GM18520 (cell line): Measurements from ENCODE around the gene ELAPOR1.

ENCODE experiments used
- ATAC-seq: cut with Tn5 transposase; IDR thresholded peaks from one replicate; pipeline ENCODE4 v1.9.1; 2021; ENCODE audit not compliant: unreplicated experiment

The ELAPOR1 gene

DNA sequence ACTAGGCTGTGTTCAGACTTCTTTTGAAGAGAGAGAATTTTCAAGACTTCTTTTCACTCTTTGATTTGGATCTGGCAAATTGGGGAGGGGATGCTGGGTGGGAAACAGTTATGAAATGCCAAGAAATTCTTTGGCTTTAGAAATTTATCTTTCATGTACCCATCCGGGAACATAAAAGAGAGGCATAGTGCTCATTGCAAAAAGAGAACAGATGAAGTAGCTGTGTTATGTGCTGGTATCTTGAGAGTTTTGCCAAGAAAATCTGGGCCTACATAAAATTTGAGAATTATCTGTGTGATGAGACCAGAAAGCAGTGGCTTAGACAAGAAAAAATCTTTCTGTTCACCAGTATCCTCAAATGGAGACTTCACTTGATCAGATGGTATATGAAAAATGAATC, 19.0 kb upstream of the ELAPOR1 start:
- no peak for ATAC-seq

DNA sequence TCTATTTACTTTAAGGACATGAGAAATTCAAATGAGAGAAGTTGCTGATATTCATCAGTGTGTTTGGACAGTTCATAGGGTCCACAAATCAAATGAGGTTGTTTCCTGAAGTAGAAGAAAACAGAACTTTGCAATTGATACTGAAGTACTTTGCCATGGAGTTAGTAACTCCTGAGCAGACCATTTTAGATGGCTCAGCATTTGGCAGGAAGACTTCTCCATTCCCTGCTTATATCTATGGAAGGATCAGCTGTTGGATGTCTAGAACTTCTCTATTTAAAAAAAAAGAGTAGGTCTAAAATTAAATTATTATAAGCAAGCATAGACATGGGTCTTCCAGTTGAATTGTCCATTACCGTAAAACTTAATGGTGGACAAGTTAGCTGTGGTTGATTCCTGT, 18.3 kb upstream of the ELAPOR1 start:
- no peak for ATAC-seq

- ATAC-seq: no peak
Measured at GRCh38 chr1:109096120-109096519, 17.8 kb upstream of the ELAPOR1 start.

DNA sequence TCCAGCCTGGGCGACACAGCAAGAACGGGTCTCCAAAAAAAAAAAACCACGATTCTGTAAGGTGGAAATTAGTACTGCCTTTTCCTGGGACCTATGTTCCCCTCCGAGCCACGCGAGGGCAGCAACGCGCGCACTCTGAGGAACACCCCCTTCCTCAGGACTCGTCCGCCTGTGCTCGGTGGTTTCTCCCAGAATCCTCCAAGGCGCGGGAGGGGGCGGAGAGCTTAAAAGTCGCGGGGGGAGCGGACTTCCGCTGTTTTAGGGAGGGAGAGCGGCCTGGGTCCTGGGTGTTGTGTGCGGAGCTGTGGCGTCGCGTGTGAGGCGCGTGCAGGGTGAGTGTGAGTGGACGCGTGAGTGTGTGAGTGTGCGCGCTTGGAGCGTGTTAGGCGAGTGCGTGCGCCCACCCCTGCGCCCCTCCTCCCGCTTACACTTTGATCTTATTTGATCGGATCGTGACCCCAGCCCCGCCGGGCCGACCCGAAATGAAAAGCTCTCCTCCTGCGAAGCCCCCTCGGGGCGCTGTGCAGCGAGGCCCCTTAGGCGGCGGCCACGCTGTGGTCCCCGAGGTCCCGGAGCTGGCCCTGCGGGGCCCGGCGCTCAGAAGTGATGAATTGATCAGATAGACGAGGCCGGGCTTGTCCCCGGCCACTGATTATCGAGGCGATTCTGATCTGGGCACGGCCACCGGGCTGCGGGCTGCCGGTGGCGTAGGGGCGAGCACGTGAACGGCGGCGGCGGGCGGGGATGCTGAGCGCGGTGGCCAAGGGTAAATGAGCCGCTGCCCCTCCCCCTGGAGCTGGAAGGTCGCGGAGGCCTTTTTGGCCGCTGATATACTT, 13.8 kb upstream of the ELAPOR1 start:
- ATAC-seq: peak; percentile 78

GRCh38 chr1:109104364-109105151, 9.4 kb upstream of the ELAPOR1 start:
- no peak for ATAC-seq

DNA sequence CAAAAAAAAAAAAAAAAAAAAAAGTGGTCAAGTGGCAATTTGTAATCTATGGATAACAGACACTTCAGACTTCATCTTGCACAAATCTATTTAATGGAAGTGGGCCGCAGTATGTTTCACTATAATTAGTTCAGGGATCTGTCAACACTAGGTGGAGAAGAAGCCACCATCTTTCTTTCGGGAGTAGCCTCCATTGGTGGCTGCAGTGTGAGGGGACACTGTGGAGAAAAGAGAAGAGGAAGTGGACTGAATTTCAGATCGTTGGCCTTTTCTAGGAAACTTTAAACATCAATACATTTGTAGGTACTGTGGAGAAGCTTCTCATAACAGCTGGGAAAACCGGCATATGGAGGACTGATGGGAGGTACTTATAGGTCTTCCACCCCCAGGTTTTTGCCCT, 8.0 kb upstream of the ELAPOR1 start:
- no peak for ATAC-seq

- ATAC-seq: no peak
Measured at GRCh38 chr1:109107785-109108184, 6.1 kb upstream of the ELAPOR1 start.

DNA sequence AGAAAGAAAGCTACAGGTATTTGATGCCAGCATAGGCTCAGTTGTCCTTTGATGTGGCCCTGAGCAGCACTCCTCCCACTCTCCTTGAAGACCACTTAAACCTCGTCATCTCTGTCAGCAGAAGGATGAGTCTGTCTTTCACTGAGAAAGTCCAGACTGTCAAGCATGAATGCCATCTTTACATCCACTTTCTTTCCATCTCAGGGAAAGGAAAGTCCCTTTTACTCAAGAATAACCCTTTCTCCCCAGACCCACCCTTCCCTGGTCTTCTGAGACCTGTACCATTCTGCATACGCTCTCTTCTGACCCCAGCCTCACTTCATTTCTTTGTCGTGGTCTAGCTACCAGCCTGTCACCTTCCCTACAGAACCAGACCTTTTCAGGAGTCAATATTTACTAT, 4.0 kb upstream of the ELAPOR1 start:
- no peak for ATAC-seq

DNA sequence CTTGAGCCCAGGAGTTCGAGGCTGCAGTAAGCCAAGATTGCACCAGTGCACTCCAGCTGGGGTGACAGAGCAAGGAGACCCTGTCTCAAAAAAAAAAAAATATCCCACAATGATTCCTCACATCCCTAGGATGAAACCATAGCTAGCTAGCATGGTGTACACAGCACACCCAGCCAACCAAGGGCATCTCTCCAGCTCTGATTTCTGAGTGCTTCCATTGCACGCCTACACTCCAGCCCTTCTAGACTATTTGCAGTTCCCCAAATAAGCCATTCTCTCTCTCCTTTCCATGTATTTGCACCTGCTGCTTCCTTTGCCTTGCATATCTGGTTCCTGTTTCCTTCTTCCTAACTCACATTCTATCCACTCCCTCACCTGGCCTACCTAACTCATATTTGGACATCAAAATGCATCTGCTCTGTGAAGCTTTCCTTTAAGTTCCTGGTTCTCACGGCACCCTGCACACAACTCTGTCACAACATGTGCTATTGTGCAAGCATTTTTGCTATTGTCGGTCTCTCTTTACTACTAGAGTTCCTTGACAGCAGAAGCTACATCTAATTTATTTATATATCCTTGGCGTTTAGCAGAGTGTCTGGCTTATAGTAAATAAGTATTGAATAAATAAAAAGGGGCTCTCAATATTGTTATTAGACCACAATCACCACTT, 2.4 kb upstream of the ELAPOR1 start:
- ATAC-seq: no peak

DNA sequence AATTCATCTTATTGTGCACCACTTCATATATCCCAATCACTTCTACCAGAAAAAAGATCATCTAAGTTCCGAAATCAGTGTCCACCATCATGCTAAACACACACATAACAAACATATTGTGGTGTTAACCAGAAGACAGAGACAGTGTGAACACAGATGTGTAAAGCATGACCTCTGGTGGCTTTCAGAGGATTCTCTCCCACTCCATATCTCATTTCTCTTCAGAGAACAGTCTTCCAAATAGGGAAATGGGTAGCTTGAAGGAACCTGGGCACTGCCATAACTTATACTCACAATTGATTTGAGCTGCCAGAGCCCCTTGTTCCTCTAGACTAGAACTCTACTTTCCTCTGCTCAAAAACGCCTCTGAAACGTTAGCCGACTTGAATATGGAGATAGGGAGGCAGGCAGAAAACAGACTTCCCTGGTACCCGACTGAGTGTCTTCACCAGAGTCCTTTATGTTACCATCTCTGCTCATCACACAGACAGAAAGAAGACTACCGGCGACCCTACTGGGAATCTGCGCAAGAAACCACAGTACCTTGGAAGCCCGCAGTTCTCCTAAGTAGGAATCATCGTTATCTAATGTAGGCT, 1.8 kb upstream of the ELAPOR1 start:
- no peak for ATAC-seq

GRCh38 chr1:109112652-109113285, 1.1 kb upstream of the ELAPOR1 start:
- peak; percentile 50 for ATAC-seq

DNA sequence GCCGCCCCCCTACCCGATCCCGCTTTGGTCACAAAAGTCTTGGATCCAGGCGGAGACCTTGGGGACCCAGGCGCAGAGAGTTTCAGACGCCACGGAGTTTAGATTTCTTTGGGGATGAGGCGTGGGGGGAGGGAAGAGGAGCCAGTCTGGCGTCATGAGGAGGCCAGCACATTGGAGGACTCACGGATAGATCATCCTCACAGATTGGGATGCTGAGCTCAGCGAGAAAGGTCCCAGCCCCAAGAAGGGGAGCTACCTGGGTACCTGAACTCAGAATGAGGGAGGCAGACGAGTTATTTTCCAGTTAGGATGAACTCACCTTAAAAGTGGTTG, 393 bp downstream of the ELAPOR1 start:
- ATAC-seq: no peak

DNA sequence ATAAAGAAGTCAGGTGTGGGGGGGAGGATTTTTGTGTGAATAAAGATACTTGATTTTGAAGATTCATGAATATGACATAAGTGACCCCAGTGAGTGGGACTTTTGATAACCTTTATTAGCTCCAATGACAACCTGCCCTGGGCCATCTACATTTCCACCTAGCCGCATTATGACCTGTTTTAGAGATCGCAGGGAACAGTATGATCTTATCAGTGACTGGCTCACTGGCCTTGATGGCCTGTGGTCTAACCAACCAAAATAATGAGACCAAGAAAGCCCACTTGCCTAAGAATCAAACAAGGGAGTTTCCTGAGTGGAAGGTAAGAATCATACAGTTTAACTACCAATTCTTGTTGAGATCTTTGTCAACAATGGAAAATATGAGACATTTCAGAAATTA, 1.8 kb downstream of the ELAPOR1 start:
- ATAC-seq: no peak

- ATAC-seq: no peak
Measured at GRCh38 chr1:109116286-109116685, 2.4 kb downstream of the ELAPOR1 start.

DNA sequence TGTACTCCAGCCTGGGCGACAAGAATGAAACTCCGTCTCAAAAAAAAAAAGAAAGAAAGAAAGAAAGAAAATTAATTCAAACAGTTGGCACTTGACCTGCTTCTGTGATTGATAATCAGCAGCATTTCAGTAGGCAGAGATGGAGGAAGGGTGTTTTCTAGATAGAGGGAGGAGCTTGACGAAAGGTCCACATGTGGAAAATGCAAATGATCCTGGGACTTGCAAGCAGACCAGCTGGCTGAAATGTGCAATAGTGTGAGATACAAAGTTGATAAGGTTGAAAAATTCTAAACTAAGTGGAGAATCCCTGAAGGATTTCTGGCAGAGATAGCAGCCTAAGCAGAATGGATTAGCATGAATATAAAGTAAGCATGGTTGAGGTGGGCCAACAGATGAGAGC, 4.2 kb downstream of the ELAPOR1 start:
- ATAC-seq: no peak

- ATAC-seq: no peak
Measured at GRCh38 chr1:109120356-109120755, 6.4 kb downstream of the ELAPOR1 start.

DNA sequence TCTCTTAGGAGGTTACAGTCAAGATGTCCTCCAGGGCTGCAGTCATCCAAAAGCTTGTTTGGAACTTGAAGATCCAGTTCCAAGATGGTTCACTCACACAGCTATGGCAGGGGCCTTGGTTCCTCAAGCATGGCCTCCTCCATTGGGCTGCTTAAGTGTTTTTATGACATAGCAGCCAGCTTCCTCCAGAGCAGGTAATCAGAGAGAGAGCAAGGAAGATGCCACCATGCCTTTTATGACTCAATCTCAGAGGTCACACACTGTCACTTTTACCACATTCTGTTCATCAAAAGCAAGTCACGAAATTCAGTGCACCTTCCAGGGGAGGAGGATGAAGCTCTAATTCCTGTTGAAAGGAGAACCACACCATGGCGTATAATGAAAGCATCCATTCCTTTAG, 17.1 kb downstream of the ELAPOR1 start:
- ATAC-seq: no peak

DNA sequence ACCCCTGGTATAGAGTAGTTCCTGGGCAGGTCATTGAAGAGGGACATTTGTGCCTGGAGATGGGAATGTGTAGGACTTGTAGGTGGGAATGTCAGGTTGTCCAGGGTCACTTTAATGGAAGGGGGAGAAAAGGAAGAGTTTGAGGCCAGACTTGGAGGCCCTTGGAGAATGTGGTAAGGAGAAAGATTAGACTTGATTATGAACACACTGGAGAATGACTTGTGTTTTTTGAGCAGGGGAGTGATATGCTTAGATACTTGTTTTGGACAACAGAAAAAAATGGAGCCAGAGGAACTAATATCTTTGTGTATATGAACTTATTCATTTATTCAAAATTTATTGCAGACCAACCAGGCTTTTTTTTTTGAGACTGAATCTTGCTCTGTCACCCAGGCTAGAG, 17.9 kb downstream of the ELAPOR1 start:
- ATAC-seq: no peak

GRCh38 chr1:109133002-109133706, 19.2 kb downstream of the ELAPOR1 start:
- no peak for ATAC-seq

- no peak for ATAC-seq
Measured at GRCh38 chr1:109133815-109134214, 19.9 kb downstream of the ELAPOR1 start.
